Superior temporal gyrus (tissue), 1 donor: ENCODE measurements around the gene SOX8.
"Not testable (repeated sequence)": the region's sequence is repeated elsewhere in the genome, so short reads cannot be mapped to it uniquely, and the experiment has no call there.

Source experiments
- DNase-seq: peaks from one replicate; pipeline ENCODE4 v3.0.0-alpha.2; 2016; ENCODE audit errors: extremely low spot score

The SOX8 gene

DNA sequence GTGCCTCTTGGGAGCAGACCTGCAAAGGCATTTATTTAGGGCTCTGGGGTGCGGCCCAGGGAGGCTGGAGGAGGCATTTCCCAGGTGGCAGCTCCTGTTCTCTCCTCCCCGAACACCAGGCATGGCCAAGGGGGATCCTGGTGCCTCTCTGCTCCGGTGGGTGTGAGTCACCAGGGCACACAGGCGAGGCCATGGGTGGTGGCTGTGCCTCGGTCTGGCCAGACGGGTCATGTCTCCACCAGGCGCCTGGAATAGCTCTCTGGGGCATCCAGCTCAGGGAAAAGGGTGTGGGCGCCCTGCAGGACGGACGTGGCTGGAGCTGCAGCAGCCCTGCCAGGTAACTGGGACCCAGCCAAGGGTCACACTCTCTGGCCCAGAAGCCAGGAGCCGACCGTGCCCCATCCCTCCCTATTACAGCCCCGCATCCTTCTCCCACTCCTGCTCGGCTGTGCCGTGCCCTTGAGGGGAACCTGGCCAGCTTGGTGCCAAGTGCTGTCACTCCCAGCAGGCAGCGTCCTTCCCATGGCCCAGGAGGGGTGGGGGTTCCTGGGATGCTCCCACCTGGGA, 25.8 kb downstream of the SOX8 start:
- DNase-seq: no peak

DNA sequence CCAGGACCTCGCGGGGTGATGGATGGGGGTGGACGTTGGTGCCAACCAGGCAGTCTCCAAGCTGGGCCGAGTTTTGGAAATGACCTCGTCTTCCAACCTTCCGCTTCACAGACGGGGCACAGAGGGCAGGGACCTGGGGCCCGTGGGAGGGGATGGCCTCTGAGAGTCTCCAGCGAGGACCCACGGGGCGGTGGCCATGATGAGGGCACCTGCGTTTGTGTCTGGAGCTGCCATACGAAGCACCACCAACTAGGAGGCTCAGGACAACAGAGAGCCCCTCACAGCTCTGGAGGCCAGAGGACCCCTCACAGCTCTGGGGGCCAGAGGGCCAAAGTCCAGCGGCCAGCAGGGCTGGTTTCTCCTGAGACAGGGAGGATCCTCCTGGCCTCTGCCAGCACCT, 26.5 kb downstream of the SOX8 start:
- no peak for DNase-seq

GRCh38 chr16:1009358-1010150, 28.0 kb downstream of the SOX8 start:
- no peak for DNase-seq

GRCh38 chr16:1010251-1010650, 28.7 kb downstream of the SOX8 start:
- no peak for DNase-seq

DNA sequence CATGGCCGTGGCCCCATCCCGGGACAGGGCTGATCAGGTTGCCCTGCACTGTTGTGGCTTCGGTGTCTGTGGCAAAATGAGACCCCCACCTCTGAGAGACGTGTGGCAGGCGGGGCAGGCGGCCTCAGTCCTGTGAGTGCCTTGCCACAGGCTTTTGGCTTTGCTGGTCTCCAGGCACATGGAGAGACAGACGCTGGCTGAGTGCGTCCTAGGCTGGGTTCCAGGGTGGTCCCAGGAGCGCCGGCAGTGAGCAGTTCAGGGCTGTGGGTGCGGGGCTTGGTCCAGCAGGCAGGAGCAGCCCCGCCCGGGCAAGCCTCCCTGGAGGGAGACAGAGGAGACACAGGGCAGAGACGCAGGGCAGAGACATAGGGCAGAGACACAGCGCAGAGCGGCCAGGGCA, 29.2 kb downstream of the SOX8 start:
- no peak for DNase-seq

DNA sequence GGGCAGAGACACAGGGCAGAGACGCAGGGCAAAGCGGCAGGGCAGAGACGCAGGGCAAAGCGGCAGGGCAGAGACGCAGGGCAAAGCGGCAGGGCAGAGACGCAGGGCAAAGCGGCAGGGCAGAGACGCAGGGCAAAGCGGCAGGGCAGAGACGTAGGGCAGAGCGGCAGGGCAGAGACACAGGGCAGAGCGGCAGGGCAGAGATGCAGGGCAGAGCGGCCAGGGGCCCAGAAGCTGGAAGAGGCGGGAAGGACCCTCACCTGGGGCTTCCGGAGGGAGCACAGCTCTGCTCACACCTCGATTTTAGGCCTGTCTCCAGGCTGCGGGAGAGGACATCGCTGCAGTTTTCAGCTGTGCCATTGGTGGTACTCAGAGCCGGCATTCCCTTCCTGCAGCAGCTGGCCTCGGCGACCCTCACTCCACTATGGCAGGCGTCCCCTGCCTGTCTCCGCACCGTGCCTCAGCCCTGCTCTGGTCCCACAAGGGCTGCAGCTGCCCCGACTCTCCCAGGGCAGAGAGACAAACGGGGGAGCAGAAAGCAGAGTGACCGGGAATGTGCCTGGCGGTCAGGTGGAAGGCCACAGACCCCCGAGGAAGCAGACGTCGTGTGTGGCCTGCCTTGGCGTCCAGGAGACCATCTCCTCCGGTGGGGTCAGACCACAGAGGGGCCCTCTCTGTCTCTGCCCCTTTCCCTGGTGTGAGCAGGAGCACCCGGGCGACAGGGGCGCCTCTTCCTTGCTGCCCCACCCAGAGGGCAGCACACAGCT, 29.9 kb downstream of the SOX8 start:
- DNase-seq: no peak

GRCh38 chr16:1012135-1012534, 30.6 kb downstream of the SOX8 start:
- no peak for DNase-seq

- DNase-seq: no peak
Observed at GRCh38 chr16:1012722-1013592, 31.4 kb downstream of the SOX8 start.

GRCh38 chr16:1013593-1013900, 32.0 kb downstream of the SOX8 start:
- DNase-seq: no peak

- DNase-seq: no peak
Observed at GRCh38 chr16:1014221-1014620, 32.7 kb downstream of the SOX8 start.

GRCh38 chr16:1014771-1015495, 33.4 kb downstream of the SOX8 start:
- no peak for DNase-seq

DNA sequence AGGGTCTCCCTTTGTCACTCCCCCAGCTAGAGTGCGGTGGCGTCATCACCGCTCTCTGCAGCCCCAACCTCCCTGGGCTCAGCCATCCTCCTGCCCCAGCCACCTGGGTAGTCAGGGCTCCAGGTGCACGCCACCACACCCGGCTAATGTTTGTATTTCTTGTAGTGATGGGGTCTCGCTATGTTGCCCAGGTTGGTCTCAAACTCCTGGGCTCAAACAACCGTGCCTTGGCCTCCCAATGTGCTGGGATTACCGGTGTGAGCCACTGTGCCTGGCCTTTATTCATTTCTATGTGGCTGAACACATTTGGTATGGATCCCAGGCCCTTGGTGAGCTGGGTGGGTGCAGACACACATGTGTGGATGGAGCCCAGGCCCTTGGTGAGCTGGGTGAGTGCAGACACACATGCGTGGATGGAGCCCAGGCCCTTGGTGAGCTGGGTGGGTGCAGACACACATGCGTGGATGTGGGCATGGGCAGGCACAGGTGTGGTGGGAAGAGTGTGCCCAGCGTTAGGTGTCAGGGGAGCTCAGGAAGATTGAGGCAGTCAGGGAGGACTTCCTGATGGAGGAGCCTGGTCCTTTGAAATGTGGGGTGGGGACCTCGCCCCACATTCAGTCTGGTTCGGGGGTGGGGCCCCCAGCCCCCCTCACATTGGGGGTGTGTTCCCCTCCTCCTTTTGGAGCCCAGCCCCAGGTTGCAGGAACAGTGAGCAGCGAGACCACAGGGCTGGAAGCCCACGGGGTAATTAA, 37.1 kb downstream of the SOX8 start:
- DNase-seq: no peak

DNA sequence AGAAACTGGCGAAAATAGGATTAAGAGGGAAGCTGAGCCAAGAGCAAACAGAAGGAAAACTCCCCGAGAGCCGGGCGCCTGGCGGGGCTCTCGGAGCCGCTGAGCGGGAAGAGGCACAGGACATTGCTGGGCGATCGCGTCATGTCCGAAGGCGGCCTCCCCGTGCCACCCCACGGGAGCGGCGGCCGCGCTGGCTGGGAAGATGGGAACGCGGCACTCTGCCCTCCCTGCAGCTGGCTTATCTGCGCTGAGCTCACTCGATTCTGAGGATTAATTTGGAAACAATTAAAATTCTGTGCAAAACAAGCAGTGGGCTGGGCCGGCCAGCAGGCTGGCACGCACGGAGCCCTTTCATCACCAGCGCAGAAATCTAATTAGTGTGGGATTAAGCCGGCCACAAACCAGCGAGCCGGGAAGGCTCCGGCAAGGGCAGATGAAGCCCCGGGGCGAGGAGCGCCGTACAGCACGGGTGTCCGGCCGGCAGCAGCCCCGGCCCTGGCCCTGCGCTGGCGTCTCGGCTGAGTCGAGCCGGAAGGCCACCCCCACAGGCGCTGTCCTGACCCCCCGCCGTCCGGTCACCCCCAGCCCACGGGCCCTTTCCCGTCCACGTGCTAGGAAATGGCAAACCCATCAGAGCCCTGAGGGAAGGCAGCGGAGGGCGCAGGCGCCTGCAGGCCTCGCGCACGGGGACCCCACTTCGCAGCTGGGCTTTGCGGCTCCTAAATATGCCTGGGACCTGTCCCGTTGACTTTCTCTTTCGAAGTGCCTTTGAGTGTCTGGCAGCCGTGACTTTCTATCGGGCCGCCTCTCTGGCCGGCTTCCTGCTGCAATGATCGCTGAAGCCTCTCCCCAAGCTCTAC, 37.9 kb downstream of the SOX8 start:
- DNase-seq: peak; percentile 80

- DNase-seq: no peak
Observed at GRCh38 chr16:1020091-1020399, 38.5 kb downstream of the SOX8 start.

- no peak for DNase-seq
Observed at GRCh38 chr16:1020591-1020990, 39.0 kb downstream of the SOX8 start.

GRCh38 chr16:1021553-1022160, 40.1 kb downstream of the SOX8 start:
- no peak for DNase-seq

- no peak for DNase-seq
Observed at GRCh38 chr16:1022466-1022865, 40.9 kb downstream of the SOX8 start.

- DNase-seq: no peak
Observed at GRCh38 chr16:1024138-1024537, 42.6 kb downstream of the SOX8 start.

DNA sequence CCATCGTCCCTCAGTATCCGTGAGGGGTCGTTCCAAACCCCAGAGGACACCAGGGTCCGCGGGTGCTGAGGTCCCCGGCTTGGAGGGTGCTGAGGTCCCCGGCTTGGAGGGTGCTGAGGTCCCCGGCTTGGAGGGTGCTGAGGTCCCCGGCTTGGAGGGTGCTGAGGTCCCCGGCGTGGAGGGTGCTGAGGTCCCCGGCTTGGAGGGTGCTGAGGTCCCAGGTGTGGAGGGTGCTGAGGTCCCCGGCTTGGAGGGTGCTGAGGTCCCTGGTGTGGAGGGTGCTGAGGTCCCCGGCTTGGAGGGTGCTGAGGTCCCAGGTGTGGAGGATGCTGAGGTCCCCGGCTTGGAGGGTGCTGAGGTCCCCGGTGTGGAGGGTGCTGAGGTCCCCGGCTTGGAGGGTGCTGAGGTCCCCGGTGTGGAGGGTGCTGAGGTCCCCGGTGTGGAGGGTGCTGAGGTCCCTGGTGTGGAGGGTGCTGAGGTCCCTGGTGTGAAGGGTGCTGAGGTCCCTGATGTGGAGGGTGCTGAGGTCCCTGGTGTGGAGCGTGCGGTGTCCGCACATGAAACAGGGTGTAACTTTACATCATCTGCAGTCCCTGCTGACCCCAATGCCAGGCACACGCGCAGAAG, 43.7 kb downstream of the SOX8 start:
- DNase-seq: not testable (repeated sequence)
